Vagina (tissue), 2 donors: ENCODE measurements around the gene ABCG8. TPM values are rescaled to one million over a fixed set of nuclear protein-coding genes. Genes with fewer than 3 reads are reported as not detected.

ENCODE experiments used
- DNase-seq, 2 donors: peaks; one replicate each; pipeline ENCODE4 v3.0.0-alpha.2; 2017; ENCODE audit errors: extremely low spot score in 2 of 2
- H3K27ac ChIP-seq: fragments of 200-600 bp; sonication (generic); one replicate; pipeline ENCODE4 v1.5.1; 2019
- H3K27me3 ChIP-seq: fragments of 200-600 bp; sonication (generic); one replicate; pipeline ENCODE4 v1.5.1; 2019
- H3K36me3 ChIP-seq, 2 donors: fragments of 200-600 bp; sonication (generic); one replicate each; pipeline ENCODE4 v1.5.1; 2017 to 2019
- H3K4me1 ChIP-seq: fragments of 200-600 bp; sonication (generic); one replicate; pipeline ENCODE4 v1.5.1; 2019
- H3K4me3 ChIP-seq, 2 donors: fragments of 200-600 bp; sonication (generic); 1 replicate in 1 of 2; 2 replicates in 1 of 2; pipeline ENCODE4 v1.5.1; 2016 to 2019
- H3K9me3 ChIP-seq: fragments of 200-600 bp; sonication (generic); one replicate; pipeline ENCODE4 v1.5.1; 2019
- CTCF ChIP-seq, 3 experiments: fragments of 450-650 bp in 2 of 3; fragments of 200-600 bp in 1 of 3; sonication (generic) in 1 of 3; IDR thresholded peaks; one replicate each; pipeline ENCODE4 v1.5.1; 2017 to 2019; ENCODE audit warnings: antibody characterized with exemption in 3 of 3, mild to moderate bottlenecking in 2 of 3, moderate library complexity in 2 of 3
- POLR2A ChIP-seq, 2 donors: fragments of 450-650 bp; IDR thresholded peaks; one replicate each; pipeline ENCODE4 v1.6.1; 2017; ENCODE audit warnings: antibody characterized with exemption in 2 of 2, mild to moderate bottlenecking in 2 of 2, moderate library complexity in 2 of 2
- POLR2AphosphoS5 ChIP-seq, 2 donors: sonication (generic); formaldehyde crosslinking; IDR thresholded peaks; one replicate each; pipeline ENCODE4 v1.9.0; 2017; ENCODE audit warnings: antibody characterized with exemption in 2 of 2, mild to moderate bottlenecking in 2 of 2, low read depth in 1 of 2; ENCODE audit not compliant: insufficient read depth in 1 of 2
- intact Hi-C: fragments of 100-400 bp; cut with DNase I; formaldehyde crosslinking; loops from one replicate; pipeline ENCODE4 v1.15.1; 2023
- total RNA-seq: library from RNA; depleted of rRNA; stranded (reverse); fragments of >200 nt; gene quantifications from one replicate; pipeline ENCODE4 v1.2.3, GENCODE V29; 2016

ABCG8 gene
- total RNA-seq, 1 donor from 2014 or later = not detected

DNA sequence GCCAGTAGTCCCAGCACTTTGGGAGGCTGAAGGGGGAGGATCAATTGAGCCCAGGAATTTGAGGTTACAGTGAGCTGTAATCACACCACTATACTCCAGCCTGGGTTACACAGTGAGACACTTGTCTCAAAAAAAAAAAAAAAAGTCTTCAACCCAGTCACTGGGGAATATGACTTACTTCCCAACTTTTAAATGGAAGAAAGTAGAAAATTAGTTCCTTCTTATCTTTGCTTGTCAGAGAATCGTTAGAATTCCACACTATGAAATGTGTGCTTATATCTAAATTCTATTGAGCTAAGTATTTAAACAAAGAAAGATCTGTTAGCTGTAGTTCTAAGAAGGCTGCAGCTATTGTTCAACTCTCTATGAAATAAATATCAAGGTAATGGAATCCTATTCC lies 42.6 kb upstream of the ABCG8 start:
- Histone ChIP-seq H3K27me3 (no peaks in the 10 kb centered on the region), H3K4me3 (no peak overlapping the region), H3K9me3 (no peaks in the 10 kb centered on the region), H3K4me1 (no peaks in the 10 kb centered on the region), H3K27ac (no peak overlapping the region), H3K36me3 (peaks cover 0 to 8% of the 10 kb centered on the region in 2 donors)
- TF ChIP-seq POLR2AphosphoS5 (IDR thresholded peaks at IDR 0.05; ENCODE audit: insufficient read depth in 1 of 2, low read depth in 1 of 2) = no peak
- TF ChIP-seq POLR2A (IDR thresholded peaks at IDR 0.05) = no peak
- no peak for TF ChIP-seq CTCF (IDR thresholded peaks at IDR 0.05)
- intact Hi-C loops = no loop called here
- DNase-seq = no peak

GRCh38 chr2:43798300-43798699 lies 40.5 kb upstream of the ABCG8 start:
- H3K27me3 ChIP-seq = no peaks in the 10 kb centered on the region
- DNase-seq = no peak
- no peak overlapping the region for H3K4me3 ChIP-seq
- peaks cover 0 to under 1% of the 10 kb centered on the region in 2 donors for H3K36me3 ChIP-seq
- H3K9me3 ChIP-seq = no peaks in the 10 kb centered on the region
- H3K4me1 ChIP-seq = no peaks in the 10 kb centered on the region
- TF ChIP-seq POLR2A (IDR thresholded peaks at IDR 0.05) (no peak), CTCF (IDR thresholded peaks at IDR 0.05) (no peak), POLR2AphosphoS5 (IDR thresholded peaks at IDR 0.05; ENCODE audit: insufficient read depth in 1 of 2, low read depth in 1 of 2) (no peak)
- H3K27ac ChIP-seq = no peak overlapping the region
- intact Hi-C loops = no loop called here

DNA sequence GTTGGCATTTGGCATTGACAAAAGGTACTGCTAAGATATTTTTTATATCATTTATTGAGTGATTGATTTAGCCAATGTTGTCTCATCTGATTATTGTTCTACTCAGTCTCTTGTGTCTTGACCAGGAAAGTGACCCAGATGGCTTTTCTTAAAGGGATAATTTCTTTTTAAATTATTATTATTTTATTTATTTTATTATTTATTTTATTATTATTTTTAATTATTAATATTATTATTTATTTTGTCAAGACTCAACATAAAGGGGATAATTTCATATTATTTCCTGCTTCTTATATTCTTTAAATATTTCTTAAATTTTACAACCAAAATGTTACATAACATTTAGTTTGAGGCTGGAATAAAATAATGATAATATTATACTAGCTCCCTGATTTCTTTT lies 37.9 kb upstream of the ABCG8 start:
- no peaks in the 10 kb centered on the region for H3K9me3 ChIP-seq
- H3K36me3 ChIP-seq = no peaks in the 10 kb centered on the region
- no peaks in the 10 kb centered on the region for H3K4me1 ChIP-seq
- TF ChIP-seq POLR2AphosphoS5 (IDR thresholded peaks at IDR 0.05; ENCODE audit: insufficient read depth in 1 of 2, low read depth in 1 of 2) = no peak
- TF ChIP-seq POLR2A (IDR thresholded peaks at IDR 0.05) = no peak
- no peak for TF ChIP-seq CTCF (IDR thresholded peaks at IDR 0.05)
- H3K4me3 ChIP-seq = no peak overlapping the region
- intact Hi-C loops = no loop called here
- DNase-seq = no peak
- no peaks in the 10 kb centered on the region for H3K27me3 ChIP-seq
- H3K27ac ChIP-seq = no peak overlapping the region

DNA sequence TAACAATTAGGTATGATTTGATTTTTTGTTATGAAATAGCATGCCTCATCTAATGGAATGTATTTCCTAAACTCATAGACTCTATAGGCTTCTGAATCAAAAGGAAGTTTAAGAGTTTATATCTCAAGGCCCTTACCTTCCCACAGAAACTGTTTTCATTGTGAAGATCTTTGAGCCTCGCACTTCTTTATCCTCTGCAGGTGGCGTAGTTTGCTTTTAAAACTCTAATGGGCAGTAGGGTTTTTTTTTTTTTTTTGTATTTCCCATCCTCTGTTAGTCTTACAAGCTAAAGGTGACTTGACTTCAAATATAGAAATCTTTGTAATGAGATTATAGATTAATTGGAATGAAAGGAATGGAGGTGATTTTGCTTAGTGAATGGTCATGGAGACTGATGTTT lies 36.6 kb upstream of the ABCG8 start:
- intact Hi-C loops = no loop called here
- H3K4me3 ChIP-seq = no peak overlapping the region
- H3K27me3 ChIP-seq = no peaks in the 10 kb centered on the region
- no peaks in the 10 kb centered on the region for H3K4me1 ChIP-seq
- no peak for TF ChIP-seq CTCF (IDR thresholded peaks at IDR 0.05)
- no peak for TF ChIP-seq POLR2A (IDR thresholded peaks at IDR 0.05)
- no peak for TF ChIP-seq POLR2AphosphoS5 (IDR thresholded peaks at IDR 0.05; ENCODE audit: insufficient read depth in 1 of 2, low read depth in 1 of 2)
- H3K27ac ChIP-seq = no peak overlapping the region
- no peak for DNase-seq
- H3K9me3 ChIP-seq = no peaks in the 10 kb centered on the region
- no peaks in the 10 kb centered on the region for H3K36me3 ChIP-seq

DNA sequence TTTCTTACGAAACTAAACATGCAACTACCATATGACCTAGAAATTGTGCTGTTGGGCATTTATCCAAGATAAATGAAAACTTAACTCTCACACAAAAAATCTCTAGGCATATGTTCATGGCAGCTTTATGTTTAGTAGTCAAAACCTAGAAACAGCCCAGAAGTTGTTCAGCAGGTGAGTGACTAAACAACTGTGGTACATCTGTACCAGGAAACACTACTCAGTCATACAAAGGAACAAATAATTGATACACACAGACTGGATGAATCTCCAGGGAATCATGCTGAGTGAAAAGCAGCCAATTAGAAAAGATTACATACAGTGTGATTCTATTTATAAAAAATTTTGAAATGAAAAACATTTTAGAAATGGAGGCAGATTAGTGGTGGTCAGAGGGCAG lies 35.7 kb upstream of the ABCG8 start:
- H3K4me1 ChIP-seq = no peaks in the 10 kb centered on the region
- no peak for DNase-seq
- intact Hi-C loops = no loop called here
- no peak overlapping the region for H3K4me3 ChIP-seq
- H3K27me3 ChIP-seq = no peaks in the 10 kb centered on the region
- no peaks in the 10 kb centered on the region for H3K36me3 ChIP-seq
- no peak overlapping the region for H3K27ac ChIP-seq
- H3K9me3 ChIP-seq = no peaks in the 10 kb centered on the region
- no peak for TF ChIP-seq CTCF (IDR thresholded peaks at IDR 0.05)
- TF ChIP-seq POLR2AphosphoS5 (IDR thresholded peaks at IDR 0.05; ENCODE audit: insufficient read depth in 1 of 2, low read depth in 1 of 2) = no peak
- no peak for TF ChIP-seq POLR2A (IDR thresholded peaks at IDR 0.05)
